ENCODE results near the gene MRPS25.

GRCh38 chr3:15053541-15053940 is 11.6 kb downstream of the MRPS25 start:
- TF ChIP-seq CTCF (IDR thresholded peaks at IDR 0.05) (no peak), POLR2A (IDR thresholded peaks at IDR 0.05) (no peak), POLR2AphosphoS5 (IDR thresholded peaks at IDR 0.05) (no peak)
